Measurements from ENCODE around the gene TDRKH.

- TF ChIP-seq POLR2AphosphoS5 (IDR thresholded peaks at IDR 0.05; ENCODE audit: low read depth, low read length), result no peak
- TF ChIP-seq TAF1 (IDR thresholded peaks at IDR 0.05; ENCODE audit: borderline replicate concordance, insufficient read depth, low read length), result no peak
- TF ChIP-seq, protein P1, sequence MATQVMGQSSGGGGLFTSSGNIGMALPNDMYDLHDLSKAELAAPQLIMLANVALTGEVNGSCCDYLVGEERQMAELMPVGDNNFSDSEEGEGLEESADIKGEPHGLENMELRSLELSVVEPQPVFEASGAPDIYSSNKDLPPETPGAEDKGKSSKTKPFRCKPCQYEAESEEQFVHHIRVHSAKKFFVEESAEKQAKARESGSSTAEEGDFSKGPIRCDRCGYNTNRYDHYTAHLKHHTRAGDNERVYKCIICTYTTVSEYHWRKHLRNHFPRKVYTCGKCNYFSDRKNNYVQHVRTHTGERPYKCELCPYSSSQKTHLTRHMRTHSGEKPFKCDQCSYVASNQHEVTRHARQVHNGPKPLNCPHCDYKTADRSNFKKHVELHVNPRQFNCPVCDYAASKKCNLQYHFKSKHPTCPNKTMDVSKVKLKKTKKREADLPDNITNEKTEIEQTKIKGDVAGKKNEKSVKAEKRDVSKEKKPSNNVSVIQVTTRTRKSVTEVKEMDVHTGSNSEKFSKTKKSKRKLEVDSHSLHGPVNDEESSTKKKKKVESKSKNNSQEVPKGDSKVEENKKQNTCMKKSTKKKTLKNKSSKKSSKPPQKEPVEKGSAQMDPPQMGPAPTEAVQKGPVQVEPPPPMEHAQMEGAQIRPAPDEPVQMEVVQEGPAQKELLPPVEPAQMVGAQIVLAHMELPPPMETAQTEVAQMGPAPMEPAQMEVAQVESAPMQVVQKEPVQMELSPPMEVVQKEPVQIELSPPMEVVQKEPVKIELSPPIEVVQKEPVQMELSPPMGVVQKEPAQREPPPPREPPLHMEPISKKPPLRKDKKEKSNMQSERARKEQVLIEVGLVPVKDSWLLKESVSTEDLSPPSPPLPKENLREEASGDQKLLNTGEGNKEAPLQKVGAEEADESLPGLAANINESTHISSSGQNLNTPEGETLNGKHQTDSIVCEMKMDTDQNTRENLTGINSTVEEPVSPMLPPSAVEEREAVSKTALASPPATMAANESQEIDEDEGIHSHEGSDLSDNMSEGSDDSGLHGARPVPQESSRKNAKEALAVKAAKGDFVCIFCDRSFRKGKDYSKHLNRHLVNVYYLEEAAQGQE (IDR thresholded peaks at IDR 0.05; ENCODE audit: insufficient read depth in 1 of 2, low read depth in 2 of 2, low read length in 2 of 2), result no peak
- no peak for TF ChIP-seq FOXP2 (optimal IDR thresholded peaks at IDR 0.05; ENCODE audit: borderline replicate concordance, extremely low read depth, extremely low read length, insufficient read depth)
These were observed 8.3 kb upstream of the TDRKH start for GRCh38 chr1:151798571-151798970.

All from PFSK-1 (cell line).